ENCODE results near the gene TGM3.

The TGM3 gene

DNA sequence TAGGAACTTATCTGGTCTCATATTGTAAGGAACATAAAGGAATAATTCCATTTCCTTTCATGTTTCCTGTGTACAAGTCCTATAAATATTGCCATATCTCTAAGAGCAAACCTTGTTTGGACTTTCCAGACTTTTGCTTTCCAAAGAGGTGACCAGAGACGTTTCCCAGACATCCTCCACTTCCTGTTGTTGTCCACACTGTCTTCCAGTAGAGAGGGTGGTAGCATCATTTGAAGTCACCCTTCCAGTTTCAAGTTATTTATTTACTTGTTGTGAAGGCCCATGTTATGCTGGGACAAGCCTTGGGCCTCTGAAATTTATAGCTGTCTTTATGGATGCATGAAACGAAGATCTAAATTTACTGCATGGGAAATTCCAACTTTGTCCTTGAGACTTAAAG lies 10.6 kb upstream of the TGM3 start:
- no peak for DNase-seq

DNA sequence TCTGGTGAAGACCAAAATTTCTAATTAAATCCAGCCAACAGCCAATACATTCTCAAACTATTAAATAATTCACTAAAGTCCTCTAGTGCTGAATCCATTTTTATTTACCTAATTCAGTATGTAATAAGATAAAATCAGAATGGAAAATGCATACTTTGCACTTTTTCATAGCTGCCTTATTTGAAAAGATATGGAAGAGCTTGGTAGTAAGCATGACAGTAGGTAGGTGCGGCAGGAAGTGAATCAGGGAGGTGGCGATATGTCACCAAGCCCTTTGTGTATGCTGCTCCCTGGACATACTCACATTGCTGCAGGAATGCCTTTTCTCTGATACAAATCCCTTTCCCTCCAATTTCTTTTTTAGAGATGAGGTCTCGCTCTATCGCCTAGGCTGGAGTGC lies 10.2 kb upstream of the TGM3 start:
- no peak for DNase-seq

- DNase-seq: no peak
Measured at GRCh38 chr20:2287504-2287903, 8.3 kb upstream of the TGM3 start.

DNA sequence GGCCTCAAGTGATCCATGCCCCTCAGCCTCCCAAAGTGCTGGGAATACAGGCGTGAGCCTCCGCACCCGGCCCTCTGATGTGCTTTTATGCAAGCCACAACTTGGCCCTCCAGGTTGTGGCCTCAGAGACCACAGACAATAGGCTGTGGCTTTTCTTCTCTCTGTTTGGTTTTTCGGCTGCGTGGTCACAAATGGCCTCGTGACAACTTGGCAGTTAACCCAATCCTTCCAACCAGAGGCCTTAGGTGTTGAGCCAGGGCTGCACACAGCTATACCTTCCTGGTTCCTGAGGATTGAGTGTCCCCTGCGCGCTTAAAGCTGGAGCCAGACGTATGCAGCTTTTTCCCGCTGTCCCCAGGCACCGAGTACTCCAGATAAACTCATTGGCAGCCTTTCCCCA lies 6.3 kb upstream of the TGM3 start:
- no peak for DNase-seq

- no peak for DNase-seq
Measured at GRCh38 chr20:2290486-2290885, 5.3 kb upstream of the TGM3 start.

DNA sequence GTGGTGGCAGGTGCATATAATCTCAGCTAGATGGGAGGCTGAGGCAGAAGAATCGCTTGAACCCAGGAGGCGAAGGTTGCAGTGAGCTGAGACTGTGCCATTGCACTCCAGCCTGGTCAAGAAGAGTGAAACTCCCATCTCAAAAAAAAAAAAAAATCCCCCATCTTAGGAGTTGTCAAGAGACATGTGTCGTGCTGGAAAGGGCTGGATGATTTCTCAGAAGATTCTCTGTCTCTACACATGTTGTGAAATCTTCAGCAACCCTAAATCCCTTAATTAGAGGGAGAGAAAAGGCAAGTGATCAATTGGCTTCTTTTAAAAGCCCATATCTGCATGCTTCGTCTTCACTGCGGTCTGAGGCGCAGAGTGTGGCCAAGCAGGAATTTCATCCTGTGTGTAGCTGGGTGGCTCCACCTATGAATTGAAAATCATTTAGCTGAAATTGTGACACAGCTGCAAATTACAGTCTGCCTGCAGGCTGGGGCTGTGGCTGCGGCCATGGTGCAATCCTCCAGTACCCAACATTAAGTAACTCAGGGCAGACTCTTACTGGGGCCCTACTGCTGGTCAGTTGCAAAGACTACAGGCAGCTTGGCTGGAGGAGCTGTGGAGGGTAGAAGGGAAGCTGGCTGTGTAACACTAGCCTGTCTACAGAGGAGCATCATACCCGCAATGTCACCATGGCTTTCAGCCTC lies 3.2 kb upstream of the TGM3 start:
- DNase-seq: no peak

- no peak for DNase-seq
Measured at GRCh38 chr20:2293486-2293885, 2.3 kb upstream of the TGM3 start.

DNA sequence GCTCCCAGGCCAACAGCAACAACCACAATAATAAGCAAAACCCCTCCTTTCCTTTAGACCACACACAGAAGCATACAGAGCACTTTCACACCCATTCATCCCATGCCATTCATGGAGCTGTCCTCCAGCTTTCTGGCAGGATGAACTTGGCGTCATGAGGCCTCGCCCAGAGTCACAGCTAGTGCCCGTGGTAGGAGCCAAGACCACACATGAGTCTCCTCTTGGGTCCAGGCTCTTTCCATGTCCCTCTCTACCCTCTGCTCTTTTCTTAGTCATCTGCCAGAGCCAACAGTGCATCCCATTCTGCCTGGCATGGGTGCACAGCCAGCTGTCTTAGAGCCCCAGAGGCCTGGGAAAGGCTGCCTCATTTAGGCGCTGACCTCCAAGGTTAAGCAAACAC lies 1.8 kb upstream of the TGM3 start:
- DNase-seq: no peak

DNA sequence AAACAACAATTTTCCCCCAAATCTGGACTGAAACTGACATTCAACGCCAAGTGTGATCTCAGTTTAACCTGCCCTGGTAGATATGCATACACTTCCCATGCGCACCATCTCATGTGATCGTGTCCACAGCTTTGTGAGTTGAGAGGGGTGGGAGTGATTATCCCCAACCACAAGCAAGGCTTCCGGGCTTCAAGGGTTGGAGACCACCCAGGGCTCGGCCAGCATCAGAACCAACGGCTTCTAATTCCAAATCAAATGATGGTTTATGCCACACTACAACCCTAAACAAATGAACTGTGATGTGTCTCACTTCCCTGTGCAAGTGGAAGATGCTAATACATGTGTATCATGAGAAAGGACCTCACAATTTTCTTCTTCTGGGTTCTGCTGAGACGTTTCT lies 515 bp upstream of the TGM3 start:
- no peak for DNase-seq

- DNase-seq: no peak
Measured at GRCh38 chr20:2296524-2297356, 939 bp downstream of the TGM3 start.

DNA sequence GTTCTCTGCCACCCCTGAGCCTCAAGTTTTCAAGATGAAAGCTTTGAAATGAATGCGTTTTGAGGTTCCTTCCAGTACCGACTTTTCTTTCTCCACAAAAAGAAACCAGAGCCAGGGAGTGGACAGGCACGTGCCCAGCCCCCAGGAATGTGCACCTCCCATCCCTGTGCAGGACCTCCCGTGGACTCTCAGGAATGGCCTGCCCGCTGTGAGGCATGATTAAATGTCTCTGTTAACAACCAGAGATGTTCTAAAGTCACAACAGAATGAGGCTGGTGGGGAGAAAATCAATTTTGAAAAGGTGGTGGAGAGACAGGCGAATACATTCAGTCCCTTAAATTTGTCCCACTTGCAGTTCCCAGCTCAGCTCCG lies 1.5 kb downstream of the TGM3 start:
- no peak for DNase-seq

- DNase-seq: no peak
Measured at GRCh38 chr20:2298116-2298515, 2.3 kb downstream of the TGM3 start.

DNA sequence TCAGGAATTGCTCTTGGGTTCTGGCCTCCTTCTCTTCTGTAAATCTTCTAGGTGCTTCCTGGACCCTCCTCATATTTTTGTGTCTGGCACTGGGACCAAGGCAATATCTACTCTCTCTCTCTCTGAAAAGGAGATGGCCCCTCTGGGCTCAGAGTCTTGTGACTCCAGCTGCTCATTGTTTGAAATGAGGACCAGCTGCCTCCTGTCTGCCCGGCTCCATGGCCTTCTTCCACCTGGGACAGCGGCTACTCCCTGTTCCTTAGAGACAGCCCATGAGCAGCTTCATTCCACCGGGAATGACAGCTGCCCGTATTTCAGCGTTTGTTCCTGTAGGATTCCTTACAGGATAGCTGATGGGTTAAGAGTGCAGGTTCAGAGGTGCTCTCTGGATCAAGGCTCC lies 2.9 kb downstream of the TGM3 start:
- no peak for DNase-seq

GRCh38 chr20:2299301-2299700 lies 3.5 kb downstream of the TGM3 start:
- no peak for DNase-seq

DNA sequence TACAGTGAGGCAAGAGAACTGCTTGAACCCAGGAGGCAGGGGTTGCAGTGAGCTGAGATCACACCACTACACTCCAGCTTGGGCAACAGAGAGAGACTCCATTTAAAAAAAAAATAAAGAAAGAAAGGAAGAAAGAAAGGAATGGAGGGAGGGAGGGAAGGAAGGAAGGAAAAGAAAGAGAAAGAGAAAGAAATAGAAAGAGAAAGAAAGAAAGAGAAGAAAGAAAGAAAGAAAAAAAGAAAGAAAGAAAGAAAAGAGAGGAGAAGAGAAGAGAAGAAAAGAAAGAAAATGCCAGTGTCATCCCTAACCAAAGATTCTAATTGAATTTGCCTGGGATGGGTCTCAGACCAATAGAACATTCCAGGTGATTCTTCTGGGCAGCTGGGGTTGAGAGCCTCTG lies 4.2 kb downstream of the TGM3 start:
- no peak for DNase-seq

DNA sequence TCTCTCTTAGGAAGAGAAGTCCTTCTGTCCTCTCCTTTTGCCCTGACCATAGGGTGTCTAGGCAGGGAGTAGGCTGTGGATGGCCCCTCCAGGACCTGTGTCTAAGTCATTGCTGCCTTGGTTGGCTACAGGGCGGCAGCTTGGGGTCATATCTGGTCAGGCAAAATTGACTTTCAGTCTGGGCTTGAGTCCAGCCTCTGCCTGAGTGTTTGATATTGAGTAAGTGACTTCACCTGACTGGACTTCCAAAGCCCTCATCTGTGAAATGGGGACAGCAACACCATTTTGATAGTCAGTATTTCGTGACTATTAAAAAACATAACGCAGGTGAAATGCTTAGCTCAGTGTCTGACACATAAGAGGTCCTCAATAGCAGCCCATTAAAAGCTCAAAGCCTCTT lies 4.6 kb downstream of the TGM3 start:
- DNase-seq: no peak

- peak in 8 of 58 donors; percentile 7 to 42 (median 19) for DNase-seq
Measured at GRCh38 chr20:2301164-2301622, 5.4 kb downstream of the TGM3 start.

GRCh38 chr20:2302384-2303060 lies 6.7 kb downstream of the TGM3 start:
- no peak for DNase-seq

GRCh38 chr20:2303673-2304072 lies 7.9 kb downstream of the TGM3 start:
- DNase-seq: no peak

- no peak for DNase-seq
Measured at GRCh38 chr20:2304180-2304579, 8.4 kb downstream of the TGM3 start.

GRCh38 chr20:2305029-2305428 lies 9.2 kb downstream of the TGM3 start:
- peak in 3 of 58 donors; percentile 14 to 40 (median 38) for DNase-seq

GRCh38 chr20:2305479-2305878 lies 9.7 kb downstream of the TGM3 start:
- peak in 7 of 58 donors; percentile 16 to 35 (median 26) for DNase-seq

Data from anterior cingulate cortex (tissue), 58 donors.